HG03469 (cell line): Measurements from ENCODE around the gene MAN2A2.

Experiments used
- ATAC-seq: cut with Tn5 transposase; IDR thresholded peaks from one replicate; pipeline ENCODE4 v1.9.1; 2021; ENCODE audit warnings: mild to moderate bottlenecking, moderate library complexity, moderate number of reproducible peaks; ENCODE audit not compliant: unreplicated experiment

MAN2A2 gene

DNA sequence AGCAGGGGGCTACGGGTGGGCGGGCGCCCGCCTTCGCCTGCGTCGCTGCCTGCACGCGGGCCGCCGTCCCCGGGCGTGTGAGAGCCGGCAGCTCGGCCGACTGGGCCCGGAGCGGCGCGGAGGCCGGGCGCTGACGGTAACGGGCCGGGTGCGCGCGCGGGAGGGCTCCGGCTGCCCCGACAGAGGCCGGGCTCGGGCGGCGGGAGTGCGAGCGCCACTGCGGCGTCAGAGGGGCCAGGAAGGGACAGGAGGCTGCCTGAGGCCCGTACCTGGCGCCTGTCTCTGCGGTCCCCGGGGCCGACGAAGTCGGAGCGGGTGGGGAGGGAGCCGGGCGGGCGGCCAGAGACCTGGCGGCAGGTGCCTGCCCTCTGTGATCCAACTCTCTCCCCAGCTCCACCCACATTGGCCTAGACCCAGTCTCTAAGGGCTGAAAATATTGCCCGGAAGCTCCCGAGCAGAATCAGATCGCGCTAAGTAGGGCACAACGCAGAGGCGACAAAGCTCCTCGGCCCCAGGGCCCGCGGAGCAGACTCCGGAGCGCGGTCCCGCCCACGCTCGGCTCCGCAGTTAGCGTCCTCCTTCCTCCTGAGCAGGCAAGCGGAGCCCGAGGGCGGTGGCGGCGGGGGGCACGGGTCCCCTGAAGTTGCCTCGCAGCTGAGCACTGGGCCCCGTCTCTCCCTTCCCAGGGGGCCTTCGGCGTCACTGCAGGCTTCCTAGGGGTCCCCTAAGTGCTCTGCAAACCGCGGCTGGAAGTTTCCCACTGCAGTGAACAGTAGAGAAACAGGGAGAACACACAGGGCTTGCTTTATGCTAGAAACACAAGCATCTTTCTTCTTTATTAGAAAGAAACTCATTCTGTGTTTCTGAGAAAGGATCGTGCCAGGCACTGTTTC, at the start of gene MAN2A2:
Gene MAN2A2, plus strand, starts transcription at position 463 of the 893 bp plus-strand sequence. CDS start 906 bp downstream, outside the sequence.
- ATAC-seq = peak; percentile 38

- ATAC-seq = no peak
Measured at GRCh38 chr15:90855139-90855538, 48.0 kb upstream of the MAN2A2 start.

DNA sequence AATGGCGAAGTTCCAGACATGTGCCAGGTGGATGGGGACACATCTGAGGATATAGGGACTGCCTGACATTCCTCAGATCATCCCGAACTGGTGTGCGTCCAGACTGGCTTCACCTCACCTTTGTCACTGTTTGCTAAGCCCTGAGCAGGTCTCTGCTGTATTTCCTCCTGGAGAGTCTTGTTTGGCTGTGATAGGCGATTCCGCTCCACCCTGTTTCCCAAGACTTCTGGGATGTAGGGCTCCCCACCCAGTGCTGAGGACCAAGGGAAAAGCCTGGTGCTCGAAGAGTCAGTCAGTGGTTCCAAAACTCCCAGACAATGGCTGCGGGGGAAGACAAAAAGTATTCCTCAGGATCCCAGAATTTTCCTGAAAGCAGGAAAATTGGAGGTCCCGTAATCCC, 45.8 kb upstream of the MAN2A2 start:
- no peak for ATAC-seq

- no peak for ATAC-seq
Measured at GRCh38 chr15:90857883-90858443, 45.1 kb upstream of the MAN2A2 start.

DNA sequence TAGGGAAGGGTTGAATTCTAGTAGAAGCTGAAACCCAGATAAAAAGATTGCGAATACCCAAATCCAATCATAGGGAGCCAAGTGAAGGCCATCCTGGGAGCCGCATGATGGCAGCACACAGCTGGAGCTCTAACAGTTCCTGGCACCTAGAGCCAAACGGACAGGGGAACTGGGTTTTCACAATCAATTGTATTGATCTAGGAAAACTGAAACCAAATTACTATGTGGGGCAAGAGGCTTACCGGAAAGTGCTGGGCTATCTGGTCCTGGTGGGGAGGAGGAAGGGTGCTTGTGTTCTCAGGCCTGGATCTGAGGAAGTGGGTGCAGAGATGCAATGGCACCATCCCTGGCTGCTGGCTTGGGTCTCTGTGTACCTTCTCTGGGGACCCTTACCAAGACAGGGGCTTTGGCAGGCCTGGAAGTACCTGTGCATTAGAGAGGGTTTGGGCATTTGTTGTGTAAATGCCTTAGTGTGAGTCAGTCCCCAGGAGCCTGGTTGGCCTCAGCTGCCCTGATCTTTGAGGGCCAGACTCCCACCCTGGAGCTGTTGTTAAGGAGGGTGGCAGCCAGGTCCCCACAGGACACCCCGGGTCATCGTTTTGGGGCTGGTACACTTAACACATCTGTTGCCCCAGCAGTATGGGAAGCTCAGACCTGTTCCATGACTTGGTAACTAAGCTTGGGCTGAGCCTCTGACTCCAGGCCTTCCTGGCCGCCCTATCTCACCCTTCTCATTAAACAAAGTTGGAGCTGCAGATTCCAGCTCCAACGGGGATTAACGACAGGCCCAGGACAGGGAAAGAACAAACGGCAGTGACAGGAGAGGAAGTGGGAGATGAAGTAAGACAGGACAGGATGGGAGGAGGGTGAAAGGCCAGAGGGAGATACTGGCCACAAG, 43.6 kb upstream of the MAN2A2 start:
- no peak for ATAC-seq

GRCh38 chr15:90860450-90860849, 42.7 kb upstream of the MAN2A2 start:
- no peak for ATAC-seq

DNA sequence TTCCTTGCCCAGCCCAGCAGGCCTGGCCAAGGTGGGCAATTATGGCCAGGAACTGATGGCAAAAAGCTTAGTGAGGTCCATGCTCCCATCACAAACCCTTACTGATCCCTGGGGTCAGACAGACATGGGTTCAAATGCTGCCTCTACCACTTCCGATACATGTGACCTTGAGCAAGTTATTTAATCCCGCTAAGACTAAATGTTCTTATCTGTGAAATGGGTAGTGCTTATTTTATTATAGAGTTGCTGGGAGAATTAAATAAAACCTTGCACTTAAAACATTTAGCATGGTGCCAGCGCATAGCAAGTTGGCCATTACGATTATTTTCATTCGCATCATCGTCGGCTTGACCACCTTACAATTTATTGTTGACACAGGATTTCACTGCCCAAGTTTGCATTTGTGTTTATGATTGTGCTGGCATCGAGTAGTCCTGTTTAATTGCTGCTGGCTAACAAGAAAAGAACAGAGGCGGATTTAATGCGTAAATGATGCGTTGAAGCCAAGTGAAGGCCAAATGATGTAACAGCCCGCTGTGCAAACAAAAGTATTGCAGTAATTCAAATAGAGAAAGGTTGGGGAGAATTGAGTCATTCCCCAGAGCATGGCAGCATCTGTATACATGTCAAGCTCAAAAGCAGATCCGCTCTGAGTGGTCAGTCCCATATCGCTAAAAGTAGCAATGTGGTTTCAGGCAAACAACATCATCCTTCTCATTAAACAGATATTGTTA, 42.0 kb upstream of the MAN2A2 start:
- ATAC-seq = no peak

- no peak for ATAC-seq
Measured at GRCh38 chr15:90862487-90862886, 40.6 kb upstream of the MAN2A2 start.

DNA sequence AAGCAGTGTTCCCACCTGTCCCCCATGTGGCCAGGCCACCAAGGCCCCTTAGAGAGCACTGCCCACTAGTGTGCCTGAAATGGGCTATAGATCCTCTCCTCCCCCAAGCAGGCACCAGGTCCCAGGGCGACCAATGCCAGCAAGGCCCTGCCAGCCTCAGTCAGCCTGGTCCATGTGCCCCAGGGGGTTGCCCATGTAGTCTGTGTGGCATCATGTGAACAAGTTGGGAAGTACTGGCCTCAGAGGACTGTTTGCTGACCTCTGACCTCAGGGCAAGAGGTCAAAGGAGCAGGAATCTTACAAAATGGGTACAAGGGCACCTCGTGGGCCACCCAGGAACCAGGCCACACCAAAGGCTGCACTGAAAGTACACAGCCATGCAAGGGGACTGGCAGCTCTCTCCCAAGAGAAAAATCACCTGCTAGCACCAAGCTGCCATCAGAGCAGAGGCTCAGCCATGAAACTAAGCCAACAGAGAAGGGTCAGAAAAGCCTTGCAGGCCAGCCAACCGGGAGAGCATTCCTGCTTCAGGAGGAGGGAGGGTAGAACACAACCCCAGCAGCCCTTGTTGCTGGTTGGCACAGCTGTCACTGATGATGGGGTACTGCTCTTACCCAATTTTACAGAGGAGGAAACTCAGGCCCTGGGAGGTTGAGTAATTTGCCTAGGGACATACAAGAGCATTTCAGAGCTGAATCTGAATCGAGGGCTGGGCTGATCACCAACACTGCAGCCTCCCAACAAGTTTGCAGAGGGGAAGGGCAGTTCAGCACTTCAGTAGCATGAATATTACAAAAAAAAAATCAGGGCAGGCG, 39.9 kb upstream of the MAN2A2 start:
- no peak for ATAC-seq

- ATAC-seq = no peak
Measured at GRCh38 chr15:90863987-90864386, 39.1 kb upstream of the MAN2A2 start.

- ATAC-seq = no peak
Measured at GRCh38 chr15:90864507-90864906, 38.6 kb upstream of the MAN2A2 start.

DNA sequence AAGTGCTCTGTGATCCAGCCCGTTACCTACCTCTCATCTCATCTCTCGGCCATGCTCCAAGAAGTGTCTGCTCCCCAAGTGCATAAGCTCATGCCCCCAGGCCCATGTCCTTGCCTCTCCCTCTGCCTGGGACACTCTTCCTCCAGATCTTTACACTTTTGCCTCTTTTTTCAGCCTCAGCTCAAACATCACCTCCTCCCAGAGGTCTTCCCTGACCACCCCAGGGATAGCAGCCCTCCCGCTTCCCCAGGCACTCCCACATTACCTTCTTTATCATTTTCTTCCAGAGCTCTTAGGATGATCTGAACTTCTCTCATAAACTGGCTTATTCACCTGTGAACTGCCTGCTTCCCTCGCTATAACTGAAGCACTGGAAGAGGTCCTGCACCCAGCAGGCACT, 37.4 kb upstream of the MAN2A2 start:
- no peak for ATAC-seq

GRCh38 chr15:90866161-90866715, 36.9 kb upstream of the MAN2A2 start:
- no peak for ATAC-seq

DNA sequence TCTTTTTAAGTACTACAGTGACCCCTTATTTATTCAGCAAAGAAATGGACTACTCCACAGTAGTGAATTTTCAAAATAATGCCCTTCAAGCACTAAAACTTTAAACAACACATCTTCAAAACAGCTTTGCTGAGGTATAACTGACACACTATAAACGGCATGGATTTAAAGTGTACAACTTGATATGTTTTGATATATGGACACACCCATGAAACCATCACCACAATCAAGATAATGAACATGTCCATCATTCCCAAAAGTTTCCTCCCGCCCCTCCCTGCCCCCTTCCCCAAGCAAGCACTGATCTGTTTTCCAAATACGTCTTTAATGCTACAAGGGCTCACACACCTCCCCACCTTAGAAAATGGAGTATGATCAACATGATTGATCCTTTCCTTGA, 36.3 kb upstream of the MAN2A2 start:
- ATAC-seq = no peak

- no peak for ATAC-seq
Measured at GRCh38 chr15:90868261-90868689, 34.8 kb upstream of the MAN2A2 start, which contains the start of gene FURIN. Gene FURIN, plus strand, starts transcription at chr15:90868588. Its CDS starts 7,153 bp downstream, at chr15:90875741.

DNA sequence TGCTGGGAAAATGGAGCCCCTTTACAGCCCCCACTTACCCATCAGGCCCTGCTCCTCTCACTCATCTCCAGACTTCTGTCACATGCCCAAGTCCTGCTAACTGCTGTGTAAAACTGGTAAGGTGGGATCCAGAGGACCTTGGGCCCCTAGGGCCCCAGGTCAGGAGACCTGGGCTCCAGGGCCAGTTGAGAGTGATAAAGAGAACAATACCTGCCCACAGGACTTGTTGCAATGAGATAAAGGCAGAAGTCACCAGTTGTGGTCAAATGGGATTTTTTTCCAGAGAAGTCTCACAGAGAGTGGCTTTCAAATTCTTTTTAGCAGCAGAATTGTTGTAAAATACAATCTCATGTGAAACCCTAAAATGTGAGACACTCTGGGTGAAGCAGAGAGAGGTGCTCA, 34.0 kb upstream of the MAN2A2 start:
- ATAC-seq = no peak

- no peak for ATAC-seq
Measured at GRCh38 chr15:90869601-90870353, 33.3 kb upstream of the MAN2A2 start.

- no peak for ATAC-seq
Measured at GRCh38 chr15:90870354-90871138, 32.6 kb upstream of the MAN2A2 start.
